Activated CD4-positive, alpha-beta T cell treated with anti-CD3 and anti-CD28 coated beads for 4 hours (primary cell): ENCODE results near the gene TMEM218.

ENCODE experiments used
- DNase-seq, 2 donors: peaks; one replicate each; pipeline ENCODE4 v3.0.0-alpha.2; 2020

The TMEM218 gene

DNA sequence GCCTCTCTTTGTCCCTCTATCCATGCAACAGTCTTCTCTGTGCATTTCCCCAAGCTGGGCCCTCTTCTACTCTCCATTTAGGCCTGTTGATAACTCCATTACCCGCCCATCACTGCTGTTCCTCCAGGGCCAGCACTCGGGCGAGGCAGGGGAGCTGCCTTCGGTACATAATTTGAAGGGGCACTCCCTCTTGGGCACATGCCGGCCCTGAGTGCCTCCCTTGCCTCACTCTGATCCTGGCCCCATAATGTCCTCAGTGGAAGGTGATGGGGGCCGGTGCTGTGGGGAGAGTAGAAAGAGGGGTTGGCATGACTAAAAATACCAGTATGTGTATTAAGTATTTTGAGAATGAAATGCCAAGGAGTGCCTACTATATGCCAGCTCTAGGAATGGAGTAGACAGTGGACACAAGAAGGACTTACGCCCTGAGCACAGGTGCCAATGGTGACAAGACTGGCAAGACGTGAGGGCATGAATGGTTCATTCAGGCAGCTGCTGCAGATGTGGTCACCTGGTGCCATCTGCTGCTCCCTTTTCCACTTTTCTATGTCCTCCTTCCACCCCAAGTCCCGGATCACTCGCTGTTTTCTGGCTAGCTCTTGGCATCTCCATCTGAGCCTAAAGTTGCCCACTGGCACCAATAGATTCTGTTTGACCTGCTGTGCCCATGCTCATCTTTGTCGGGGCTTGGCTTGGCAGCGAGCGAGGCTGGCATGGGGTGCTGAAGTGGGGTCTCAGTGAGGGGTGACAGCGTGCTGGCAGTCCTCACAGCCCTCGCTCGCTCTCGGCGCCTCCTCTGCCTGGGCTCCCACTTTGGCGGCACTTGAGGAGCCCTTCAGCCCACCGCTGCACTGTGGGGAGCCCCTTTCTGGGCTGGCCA lies 22.6 kb downstream of the TMEM218 start:
- no peak for DNase-seq

DNA sequence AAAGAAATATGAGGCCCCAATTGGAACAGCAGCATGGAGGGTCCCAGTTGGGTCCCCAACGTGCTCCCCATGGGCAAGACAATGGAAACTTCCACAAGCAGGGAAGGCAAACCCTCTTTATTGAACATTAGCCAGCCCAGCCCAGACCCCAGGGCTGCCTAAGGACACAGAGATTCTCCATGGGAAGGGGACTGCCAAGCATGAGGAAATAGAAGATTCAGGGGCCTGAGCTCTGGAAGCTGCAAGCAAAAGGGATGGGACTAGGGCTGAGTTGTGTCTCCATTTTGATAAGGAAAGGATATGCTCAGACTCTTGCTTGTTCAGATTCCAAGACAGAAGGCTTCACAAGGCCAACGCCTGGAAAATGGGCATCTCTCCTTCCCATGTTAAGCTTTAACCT lies 23.3 kb downstream of the TMEM218 start:
- no peak for DNase-seq

DNA sequence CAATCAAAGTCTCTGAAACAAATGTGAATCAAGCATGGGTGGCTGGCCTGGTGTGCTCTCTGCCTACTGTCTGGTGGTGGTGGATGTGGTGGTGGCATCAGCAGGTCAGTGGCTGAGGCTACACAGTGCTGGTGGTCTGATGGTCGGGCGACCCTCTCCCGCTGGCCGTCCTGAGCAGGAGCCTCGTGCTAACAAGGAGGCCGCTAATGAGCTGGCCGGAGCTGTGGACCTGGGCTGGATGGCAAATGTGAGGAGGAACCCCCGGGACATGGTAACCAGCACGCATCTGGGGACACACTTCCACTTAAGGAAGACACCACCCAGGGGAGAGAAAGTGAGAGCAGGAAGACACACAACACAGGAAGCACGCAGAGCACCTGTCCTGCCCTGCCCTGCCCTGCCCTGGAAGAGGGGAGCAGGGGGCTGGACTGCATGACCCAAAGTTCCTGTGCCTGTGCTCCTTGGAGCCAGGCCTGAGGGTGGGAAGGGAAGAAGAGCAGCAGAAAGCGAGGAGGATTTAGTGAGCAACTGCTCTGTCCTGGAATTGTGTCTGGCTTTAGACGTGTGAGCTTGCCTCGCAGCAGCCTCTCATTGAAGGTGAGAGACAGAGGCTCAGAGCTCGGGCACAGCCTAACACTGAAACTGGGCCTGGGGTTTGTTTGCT lies 24.7 kb downstream of the TMEM218 start:
- DNase-seq, result no peak

DNA sequence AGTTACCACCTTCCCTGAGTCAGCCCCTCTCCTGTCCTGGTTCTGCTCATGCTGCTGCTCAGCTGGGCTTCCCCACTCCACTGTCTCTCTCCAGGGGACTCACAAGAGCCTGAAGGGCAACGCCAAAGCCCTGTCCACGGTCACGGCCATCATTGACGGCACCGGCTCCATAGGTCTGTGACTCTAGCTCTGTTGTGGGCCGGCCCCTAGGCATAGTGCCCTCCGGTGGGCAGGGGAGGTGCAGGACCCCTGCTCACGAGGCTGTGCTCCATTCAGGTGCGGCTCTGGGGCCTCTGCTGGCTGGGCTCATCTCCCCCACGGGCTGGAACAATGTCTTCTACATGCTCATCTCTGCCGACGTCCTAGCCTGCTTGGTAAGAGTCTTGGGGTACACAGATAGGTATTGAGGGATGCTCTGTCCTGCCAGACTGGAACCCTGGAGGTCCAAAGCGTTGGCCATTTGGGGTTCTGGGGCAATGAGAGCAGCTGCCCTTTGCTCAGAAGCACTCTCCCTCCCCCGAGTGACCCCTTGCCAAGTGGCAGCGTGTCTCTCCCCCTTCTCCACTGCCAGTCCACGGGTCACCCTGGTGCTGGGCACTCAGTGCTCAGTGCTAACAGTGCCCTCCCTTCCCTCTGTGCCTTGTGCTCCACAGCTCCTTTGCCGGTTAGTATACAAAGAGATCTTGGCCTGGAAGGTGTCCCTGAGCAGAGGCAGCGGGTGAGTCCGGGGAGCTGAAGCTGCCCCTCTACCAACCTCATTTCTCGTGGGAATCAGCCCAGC lies 25.9 kb downstream of the TMEM218 start:
- DNase-seq, result no peak

DNA sequence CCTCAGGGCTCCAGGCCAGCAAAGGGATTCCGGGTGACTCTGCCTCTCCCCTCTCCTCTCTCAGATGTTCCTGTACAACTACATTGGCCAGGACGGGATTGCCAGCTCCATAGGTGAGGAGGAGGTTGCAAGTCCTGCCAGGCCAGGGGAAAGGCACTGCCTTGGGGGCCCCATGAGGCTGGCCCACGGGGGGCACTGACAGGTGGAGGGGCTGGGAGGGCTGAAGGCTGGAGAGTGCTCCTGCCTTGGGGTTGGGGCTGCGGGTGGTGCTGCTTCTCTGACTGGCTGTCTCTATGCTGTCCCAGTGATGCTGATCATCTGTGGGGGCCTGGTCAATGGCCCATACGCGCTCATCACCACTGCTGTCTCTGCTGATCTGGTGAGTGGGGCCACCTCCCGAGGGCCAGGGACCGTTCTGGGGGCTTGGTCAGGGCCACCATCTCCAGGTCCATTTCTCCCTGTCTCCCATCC lies 26.6 kb downstream of the TMEM218 start:
- DNase-seq, result no peak

DNA sequence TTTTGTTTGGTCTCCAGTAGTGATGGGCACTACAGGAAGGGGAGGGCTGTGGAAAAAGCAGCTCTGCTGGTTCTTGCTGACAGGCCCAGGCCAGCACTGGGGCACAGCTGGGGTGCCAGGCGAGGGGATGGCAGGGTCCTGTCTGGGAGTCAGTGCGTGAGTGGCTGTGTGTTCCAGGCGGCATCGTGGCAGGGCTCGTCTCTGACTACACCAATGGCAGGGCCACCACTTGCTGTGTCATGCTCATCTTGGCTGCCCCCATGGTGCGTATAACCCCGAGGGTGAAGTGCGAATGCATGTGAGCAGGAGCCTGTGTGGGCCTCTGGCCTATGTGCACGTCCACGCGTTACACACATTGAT lies 27.4 kb downstream of the TMEM218 start:
- DNase-seq, result no peak

DNA sequence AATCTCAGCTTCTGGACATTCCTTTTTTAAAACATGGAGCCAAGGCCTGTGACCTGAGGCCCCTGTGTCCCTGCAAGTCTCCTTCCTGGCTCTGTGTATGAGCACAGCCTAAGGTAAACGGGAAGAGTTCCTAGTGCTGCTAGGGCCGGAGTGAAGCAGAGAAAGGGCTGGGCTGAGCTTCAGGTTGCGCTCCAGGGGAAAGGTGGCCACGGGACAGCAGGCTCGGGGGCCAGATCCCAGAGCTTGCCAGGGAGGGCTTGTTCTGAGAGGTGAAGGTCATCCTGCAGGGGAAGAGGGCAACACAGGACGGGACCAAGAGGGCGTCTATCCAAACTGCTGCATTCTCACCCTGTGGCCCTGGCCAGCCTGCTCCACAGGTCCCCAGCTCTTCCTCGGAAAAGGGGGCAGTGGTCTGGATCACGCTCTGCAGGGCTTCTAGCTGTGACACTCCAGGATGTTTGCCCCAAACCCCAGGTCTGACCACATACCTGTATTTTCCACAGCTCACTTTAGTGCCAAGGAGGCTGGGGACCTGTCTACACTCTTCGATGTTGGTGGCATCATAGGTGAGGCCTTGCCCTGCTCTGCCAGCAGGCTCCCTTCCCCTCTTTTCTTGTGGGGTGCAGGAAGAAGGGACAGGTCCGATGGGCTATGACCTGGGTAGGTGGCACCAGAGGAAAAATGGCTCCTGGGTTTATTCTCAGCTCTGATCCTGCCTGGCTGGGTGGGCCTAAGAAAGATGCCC lies 27.9 kb downstream of the TMEM218 start:
- DNase-seq, result no peak

DNA sequence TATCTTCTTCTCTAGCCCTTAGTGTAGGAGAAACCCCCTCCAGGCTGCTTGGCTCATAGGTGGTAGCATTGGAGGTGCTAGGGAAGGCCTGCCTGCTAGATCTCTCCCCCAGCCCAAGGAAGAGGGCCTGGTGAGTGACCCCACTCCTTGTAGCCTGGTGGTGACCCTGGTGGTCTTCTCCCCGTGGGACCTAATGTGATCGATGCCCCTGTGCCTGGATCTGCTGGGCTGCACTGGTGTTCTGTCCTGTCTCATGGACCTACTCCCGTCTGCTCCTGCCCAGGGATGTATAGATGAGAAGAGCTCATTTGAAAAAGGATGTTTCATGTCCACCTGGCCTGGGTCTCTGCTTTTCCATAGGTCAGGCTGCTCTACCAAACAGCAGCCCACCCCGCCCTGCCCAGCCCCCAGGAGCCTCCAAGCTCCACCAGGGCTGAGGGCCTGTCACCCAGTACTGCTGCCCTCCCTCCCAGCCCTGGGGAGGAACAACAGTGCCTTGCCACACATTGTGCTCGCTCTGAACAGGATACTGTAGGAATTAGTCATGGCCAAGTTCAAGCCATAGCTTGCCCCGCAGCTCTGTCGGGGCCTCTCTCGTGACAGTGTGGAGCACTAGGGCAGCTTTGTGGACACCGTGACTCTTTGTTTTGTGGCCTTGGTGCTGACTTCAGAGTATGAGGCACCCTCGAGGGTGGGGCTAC lies 28.7 kb downstream of the TMEM218 start:
- DNase-seq, result no peak

DNA sequence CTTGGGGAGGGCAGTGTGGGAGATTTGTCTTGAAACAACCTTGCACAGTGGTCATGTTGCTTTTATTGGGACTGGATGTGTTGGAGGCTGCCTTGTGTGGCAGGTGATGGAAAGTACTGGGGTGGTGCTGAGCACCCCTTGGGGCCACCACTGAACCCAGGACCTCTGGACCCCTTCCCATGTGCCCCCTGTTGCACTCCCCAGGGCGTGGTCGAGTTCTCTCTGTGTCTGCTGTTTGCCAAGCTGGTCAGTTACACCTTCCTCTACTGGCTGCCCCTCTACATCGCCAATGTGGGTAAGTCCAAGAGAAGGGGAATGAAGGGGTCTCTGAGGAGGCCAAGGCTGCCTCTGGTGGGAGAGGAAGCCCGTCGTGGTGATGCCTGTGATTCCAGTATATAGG lies 29.4 kb downstream of the TMEM218 start:
- no peak for DNase-seq

DNA sequence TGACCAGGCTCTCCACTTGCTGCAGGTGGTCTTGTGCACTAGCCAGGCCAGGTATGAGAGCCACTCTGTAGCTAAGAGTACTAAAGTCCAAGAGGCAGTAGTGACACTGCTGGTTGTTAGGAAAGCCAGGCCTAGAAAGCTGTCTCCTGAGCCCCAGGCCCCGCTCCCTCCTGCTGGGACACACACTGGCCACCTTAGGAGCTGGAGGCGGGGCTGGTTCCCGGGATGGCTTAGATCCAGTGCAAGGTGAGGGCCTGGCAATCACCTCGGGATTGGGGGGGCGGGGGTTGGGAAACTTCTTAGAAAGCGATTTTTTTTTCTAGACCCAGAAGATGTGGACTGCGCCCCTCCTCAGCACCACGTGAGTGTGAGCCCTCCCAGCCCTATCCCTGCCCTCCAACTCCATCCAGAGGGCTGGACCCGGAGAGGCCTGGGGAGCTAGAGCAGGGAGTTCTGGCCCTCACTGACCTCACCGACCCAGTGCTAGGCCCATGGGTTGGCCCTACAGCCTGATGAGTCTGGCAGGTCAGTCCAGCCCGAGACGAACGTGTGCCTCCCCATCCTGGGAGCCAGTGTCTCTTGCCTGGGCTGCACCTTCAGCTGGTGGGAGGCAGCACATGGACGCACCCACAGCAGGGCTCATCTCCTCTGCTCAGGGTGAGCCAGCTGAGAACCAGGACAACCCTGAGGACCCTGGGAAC lies 30.2 kb downstream of the TMEM218 start:
- DNase-seq, result no peak

DNA sequence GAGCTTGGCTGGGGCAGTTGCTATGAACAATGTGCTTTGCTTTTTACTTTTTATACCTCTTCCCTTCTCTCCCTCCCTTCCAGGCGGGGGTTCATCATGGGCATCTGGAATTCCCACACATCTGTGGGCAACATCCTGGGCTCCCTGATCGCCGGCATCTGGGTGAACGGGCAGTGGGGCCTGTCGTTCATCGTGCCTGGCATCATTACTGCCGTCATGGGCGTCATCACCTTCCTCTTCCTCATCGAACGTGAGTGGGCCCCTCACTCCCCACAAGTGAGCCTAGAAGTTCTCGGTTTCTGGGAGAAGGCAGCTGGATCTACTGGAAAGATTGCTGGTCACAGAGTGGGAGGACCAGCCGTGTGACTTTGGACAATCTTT lies 30.9 kb downstream of the TMEM218 start:
- no peak for DNase-seq

DNA sequence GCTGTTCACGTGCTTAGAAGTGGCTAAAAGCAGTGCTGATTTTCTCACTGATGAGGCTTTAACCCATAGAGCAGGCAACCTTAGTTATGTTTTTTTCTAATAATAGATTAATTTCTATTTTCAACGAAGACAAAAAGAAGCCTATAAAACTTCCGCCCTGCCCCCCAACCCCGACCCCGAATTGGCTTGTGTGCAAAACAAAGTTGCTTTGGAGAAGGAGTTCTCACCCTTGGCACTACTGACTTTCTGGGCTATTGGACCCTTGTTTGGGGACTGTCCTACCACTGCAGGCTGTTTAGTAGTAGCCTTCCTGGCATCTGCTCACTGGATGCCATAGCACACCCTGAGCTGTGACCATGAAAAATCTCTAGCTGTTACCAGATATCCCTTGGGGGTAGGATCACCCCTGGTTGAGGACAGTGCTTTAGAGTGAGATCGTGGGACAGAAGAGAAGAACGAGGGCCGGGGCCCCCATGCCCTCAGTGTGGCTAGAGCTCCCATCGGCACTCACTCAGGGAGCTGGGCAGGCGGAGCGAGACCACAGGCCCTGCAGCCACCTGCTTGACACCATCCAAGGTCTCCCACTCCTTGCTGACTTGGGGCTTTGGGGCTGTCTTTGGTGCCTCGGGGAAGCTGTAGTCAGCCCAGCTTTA lies 31.4 kb downstream of the TMEM218 start:
- DNase-seq, result no peak

DNA sequence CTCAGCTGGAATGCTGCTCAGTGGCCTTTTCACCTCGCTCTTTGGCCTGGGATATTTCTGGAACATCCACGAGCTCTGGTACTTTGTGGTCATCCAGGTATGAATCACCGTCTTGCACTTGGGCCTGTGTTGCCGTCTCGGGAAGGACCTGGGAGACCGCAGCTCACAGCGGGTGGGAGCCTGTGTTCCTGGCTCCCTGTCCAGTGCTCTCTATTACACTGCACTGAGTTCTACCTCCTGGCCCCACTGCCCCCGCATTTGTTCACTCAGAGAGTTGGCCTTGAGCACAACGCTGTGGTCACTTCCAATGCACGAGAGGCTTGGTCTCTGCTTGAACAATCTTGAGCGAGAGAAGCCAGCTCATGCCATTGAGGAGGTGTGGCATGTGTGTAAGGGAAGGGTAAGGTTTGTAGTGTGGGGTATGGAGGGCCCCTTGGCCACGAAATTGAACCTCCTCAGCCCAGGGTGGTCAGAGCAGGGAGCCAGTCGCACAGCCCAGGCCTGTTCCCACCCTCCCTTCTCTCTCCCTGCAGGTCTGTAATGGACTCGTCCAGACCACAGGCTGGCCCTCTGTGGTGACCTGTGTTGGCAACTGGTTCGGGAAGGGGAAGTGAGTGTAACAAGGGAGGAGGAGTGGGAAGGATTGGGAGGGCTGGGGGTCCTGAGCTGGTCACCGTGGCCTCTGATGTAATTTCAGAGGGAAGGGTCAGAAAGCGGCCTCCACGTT lies 32.1 kb downstream of the TMEM218 start:
- no peak for DNase-seq

DNA sequence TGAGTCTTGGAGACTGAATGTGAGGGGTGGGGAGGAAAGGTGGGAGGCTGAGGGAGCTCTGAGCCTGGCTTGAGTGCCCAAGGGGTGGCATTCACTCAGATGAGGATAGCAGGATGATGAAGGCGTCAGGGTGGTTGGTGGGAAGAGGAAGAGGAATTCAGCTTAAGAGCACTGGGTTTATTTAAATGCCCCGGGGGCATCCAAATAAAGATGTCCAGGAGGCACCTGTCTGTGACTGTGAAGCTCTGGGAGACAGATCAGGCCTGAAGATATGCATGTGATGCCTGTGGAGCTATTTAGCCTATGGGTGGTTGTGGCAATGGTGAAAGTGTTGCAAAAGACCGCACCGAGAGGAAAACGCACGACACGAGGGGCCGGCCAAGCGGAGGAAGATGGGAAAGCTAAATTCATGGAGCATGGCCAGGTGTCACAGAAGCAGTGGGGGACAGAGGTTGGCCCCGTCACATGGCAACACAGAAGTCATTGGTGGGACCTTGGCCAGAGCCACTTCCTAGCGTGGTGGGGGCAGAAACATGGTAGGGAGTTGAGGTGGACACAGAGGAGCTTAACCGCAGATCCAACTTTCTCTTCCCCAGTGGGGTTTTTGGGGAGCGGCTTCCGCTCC lies 32.8 kb downstream of the TMEM218 start:
- no peak for DNase-seq

DNA sequence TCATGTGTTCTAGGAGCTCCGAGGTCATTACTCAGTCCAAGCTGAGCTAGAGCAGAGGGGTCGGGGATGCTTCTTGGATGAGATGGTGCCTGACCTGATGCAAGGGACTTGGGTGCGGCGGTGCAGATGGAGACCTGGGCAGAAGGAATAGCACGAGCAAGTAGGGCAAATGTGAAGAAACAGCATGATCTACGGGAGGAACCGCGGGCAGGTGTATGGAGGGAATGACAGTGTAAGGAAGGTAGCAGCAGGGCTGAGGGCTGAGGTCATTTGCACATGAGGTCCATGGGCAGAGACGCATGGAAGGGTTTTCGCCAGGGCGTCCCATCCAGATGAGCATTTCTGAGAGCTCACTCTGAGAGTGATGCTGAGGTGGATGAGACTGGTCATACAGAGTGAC lies 33.4 kb downstream of the TMEM218 start:
- DNase-seq, result no peak

DNA sequence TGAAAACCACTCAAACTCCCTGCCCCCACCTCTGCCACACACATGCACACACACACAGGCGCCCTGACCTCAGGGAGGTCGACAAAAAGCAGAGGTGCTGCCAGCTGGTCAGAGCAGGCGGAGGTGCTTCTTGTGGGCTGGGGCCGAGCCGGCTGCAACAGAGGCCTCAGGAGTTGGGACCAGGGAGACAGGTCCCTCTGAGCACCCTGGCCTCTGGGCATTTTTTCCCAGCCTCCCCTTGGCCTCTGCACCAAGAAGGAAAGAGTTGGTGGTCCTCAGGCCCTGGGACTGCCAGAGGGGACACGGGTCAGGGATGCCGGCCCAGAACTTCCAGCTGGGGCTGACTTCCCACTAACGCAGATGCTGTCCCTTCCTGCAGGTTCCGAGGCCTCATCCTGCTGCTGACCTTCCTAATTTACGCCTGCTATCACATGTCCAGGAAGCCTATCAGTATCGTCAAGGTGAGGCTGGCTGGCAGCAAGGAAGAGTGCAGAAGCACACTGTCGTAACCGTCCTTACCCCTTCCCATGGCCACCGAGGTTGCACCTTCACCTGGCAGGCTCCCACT lies 35.0 kb downstream of the TMEM218 start:
- DNase-seq, result no peak

DNA sequence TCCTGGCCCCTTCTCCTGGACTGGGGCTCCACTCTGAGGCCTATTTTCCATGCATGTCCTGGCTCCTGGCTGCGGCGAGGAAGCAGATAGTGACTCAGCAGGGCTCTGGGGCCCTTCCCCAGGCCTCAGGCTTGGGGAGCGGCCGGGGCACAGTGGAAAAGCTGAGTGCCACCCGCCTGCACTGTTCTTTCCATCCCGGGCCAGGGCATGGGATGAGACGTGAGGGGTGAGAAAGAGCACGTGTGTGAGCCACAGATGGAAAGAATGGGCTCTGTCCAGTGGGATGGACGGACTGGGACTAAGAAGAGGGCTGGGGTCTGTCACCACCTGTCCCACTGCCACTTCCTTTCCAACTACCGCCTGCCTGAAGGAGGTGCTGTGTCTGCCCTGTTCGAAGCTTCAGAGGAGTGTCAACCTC lies 35.5 kb downstream of the TMEM218 start:
- no peak for DNase-seq

DNA sequence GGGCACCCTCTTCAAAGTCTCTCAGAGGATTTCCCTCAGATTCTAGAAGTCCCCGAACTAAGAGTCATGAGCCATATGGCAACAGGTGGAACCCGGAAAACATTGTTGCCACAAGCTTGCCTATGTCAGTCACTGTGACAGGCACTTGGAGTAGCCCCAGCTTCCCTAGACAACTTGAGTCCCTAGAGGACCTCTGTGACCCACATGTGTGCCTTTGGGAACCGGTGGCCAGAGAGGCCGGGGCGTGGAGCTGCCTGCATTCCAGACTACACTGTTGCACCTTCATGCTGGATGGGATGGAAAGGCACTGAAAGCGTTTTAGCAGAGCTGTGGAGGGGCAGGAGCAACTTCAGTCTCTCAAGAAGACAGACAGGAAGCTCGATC lies 36.2 kb downstream of the TMEM218 start:
- DNase-seq, result no peak

DNA sequence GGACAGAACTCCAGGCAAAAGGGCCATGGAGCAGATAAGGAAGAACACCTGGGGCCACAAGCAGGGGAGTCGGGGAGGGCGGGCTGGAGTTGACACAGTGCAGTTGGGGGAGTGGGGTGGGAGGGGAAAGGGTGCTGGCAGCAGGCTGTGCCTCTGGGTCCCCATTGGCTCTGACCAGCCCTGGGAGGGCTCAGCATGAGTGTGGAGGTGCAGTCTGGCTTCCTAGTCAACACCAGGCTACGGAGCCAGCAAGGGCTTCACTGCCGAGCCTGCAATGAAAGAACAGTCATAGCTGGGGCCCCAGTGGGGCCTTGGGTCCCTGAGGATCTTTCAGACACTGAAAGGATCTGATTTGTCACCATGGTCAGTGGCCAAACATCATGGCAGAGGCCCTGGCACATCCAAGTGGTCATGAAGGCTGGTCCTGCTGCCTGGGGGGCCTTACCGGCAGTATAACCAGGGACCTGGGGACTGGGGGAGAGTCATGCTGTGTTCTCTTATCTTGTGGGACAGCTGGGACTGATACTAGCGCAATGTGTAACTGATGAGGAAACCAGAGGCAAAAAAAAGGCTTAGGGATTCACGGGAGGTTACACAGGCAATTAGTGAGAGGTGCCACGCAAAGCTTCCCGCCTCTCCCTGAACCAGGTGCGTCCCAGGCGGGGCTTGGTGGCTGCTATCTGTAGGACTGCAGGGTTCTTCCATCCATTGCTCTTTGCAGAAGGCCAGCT lies 36.8 kb downstream of the TMEM218 start:
- no peak for DNase-seq
